Mesenchymal stem cell (in vitro differentiated cells and primary cell): Measurements from ENCODE around the gene NUDT1.

Experiments
- DNase-seq: peaks from one replicate; pipeline ENCODE4 v3.0.0-alpha.2; 2013
- H2AFZ ChIP-seq: one replicate; pipeline ENCODE4 v1.6.1; 2013; ENCODE audit warnings: low read depth, mild to moderate bottlenecking, control low read depth, inconsistent platforms, low read length, moderate library complexity
- H2AK5ac ChIP-seq: 2 replicates; pipeline ENCODE4 v1.6.1; 2013; ENCODE audit warnings: low read length, moderate library complexity, mild to moderate bottlenecking, inconsistent platforms; ENCODE audit not compliant: severe bottlenecking
- H2BK120ac ChIP-seq: one replicate; pipeline ENCODE4 v1.6.1; 2013; ENCODE audit warnings: low read depth, mild to moderate bottlenecking, inconsistent platforms, low read length, moderate library complexity
- H2BK12ac ChIP-seq, 2 experiments: one replicate each; pipeline ENCODE4 v1.6.1; 2013; ENCODE audit warnings: inconsistent platforms in 2 of 2, low read length in 2 of 2, mild to moderate bottlenecking in 2 of 2, moderate library complexity in 2 of 2, control low read depth in 1 of 2
- H2BK15ac ChIP-seq: one replicate; pipeline ENCODE4 v1.6.1; 2013; ENCODE audit warnings: mild to moderate bottlenecking, low read depth, inconsistent platforms; ENCODE audit not compliant: poor library complexity, severe bottlenecking
- H2BK5ac ChIP-seq: 2 replicates; pipeline ENCODE4 v1.6.1; 2013; ENCODE audit warnings: low read depth, mild to moderate bottlenecking, low read length, control low read depth, inconsistent platforms; ENCODE audit not compliant: poor library complexity, severe bottlenecking
- H3K14ac ChIP-seq, 2 experiments: one replicate each; pipeline ENCODE4 v1.6.1; 2013; ENCODE audit warnings: inconsistent platforms in 2 of 2, low read length in 2 of 2, control low read depth in 1 of 2, mild to moderate bottlenecking in 1 of 2, moderate library complexity in 1 of 2
- H3K18ac ChIP-seq, 2 experiments: one replicate each; pipeline ENCODE4 v1.6.1; 2013; ENCODE audit warnings: inconsistent platforms in 2 of 2, low read length in 2 of 2, control low read depth in 1 of 2, low read depth in 1 of 2, mild to moderate bottlenecking in 1 of 2
- H3K23ac ChIP-seq, 2 experiments: one replicate each; pipeline ENCODE4 v1.6.1; 2013; ENCODE audit warnings: inconsistent platforms in 2 of 2, low read length in 2 of 2, mild to moderate bottlenecking in 2 of 2, moderate library complexity in 2 of 2, control low read depth in 1 of 2
- H3K27ac ChIP-seq: 2 replicates; pipeline ENCODE4 v1.5.1; 2013; ENCODE audit warnings: mild to moderate bottlenecking, moderate library complexity, low read length, control low read depth, inconsistent platforms; ENCODE audit not compliant: poor library complexity, severe bottlenecking
- H3K27me3 ChIP-seq, 2 experiments: 2 replicates each; pipeline versions ENCODE4 v1.6.1 to v1.7.0; 2013; ENCODE audit warnings: low read length in 2 of 2, mild to moderate bottlenecking in 2 of 2, moderate library complexity in 2 of 2, control low read depth in 1 of 2, inconsistent platforms in 1 of 2; ENCODE audit not compliant: control insufficient read depth in 1 of 2, insufficient read depth in 1 of 2
- H3K36me3 ChIP-seq, 2 experiments: 2 replicates each; pipeline versions ENCODE4 v1.6.1 to v1.7.0; 2013; ENCODE audit warnings: low read length in 2 of 2, control low read depth in 1 of 2, inconsistent platforms in 1 of 2, low read depth in 1 of 2, mild to moderate bottlenecking in 1 of 2; ENCODE audit not compliant: insufficient read depth in 2 of 2, control insufficient read depth in 1 of 2
- H3K4ac ChIP-seq, 2 experiments: one replicate each; pipeline ENCODE4 v1.6.1; 2013; ENCODE audit warnings: inconsistent platforms in 2 of 2, low read length in 2 of 2, mild to moderate bottlenecking in 2 of 2, moderate library complexity in 2 of 2, control low read depth in 1 of 2, low read depth in 1 of 2
- H3K4me1 ChIP-seq: 2 replicates; pipeline ENCODE4 v1.6.1; 2013; ENCODE audit warnings: low read depth, low read length, control low read depth; ENCODE audit not compliant: control insufficient read depth, insufficient read depth
- H3K4me2 ChIP-seq: 2 replicates; pipeline ENCODE4 v1.6.1; 2013; ENCODE audit warnings: low read length, mild to moderate bottlenecking, inconsistent platforms; ENCODE audit not compliant: poor library complexity, severe bottlenecking
- H3K4me3 ChIP-seq, 2 experiments: 2 replicates each; pipeline versions ENCODE4 v1.5.1 to v1.7.0; 2013; ENCODE audit warnings: low read length in 2 of 2, mild to moderate bottlenecking in 2 of 2, control low read depth in 1 of 2, low read depth in 1 of 2; ENCODE audit not compliant: insufficient read depth in 1 of 2
- H3K79me1 ChIP-seq: replicated peaks from 2 replicates; pipeline ENCODE4 v1.6.1; 2013; ENCODE audit warnings: mild to moderate bottlenecking, control low read depth, low read length, inconsistent platforms; ENCODE audit not compliant: poor library complexity, severe bottlenecking
- H3K9ac ChIP-seq: 2 replicates; pipeline ENCODE4 v1.7.0; 2013; ENCODE audit warnings: mild to moderate bottlenecking, low read length, moderate library complexity
- H3K9me3 ChIP-seq: 2 replicates; pipeline ENCODE4 v1.7.0; 2013; ENCODE audit warnings: mild to moderate bottlenecking, low read length; ENCODE audit not compliant: control insufficient read depth
- H4K8ac ChIP-seq: one replicate; pipeline ENCODE4 v1.6.1; 2013; ENCODE audit warnings: inconsistent platforms, mild to moderate bottlenecking, low read length, moderate library complexity
- H4K91ac ChIP-seq: one replicate; pipeline ENCODE4 v1.6.1; 2013; ENCODE audit warnings: mild to moderate bottlenecking, low read length, inconsistent platforms
- WGBS: methylation state at CpG from one replicate; pipeline ENCODE4 v1.1.7; 2013; ENCODE audit warnings: mixed read lengths; 5-methylcytosine and 5-hydroxymethylcytosine counted together

The NUDT1 gene

GRCh38 chr7:2214636-2215035 lies 27.4 kb upstream of the NUDT1 start:
- Histone ChIP-seq H4K91ac (no peak overlapping the region), H2BK5ac (no peak overlapping the region), H3K14ac (no peak overlapping the region)

GRCh38 chr7:2215851-2216250 lies 26.2 kb upstream of the NUDT1 start:
- H3K18ac ChIP-seq = no peak overlapping the region
- H3K36me3 ChIP-seq = peaks cover 62 to 83% of the 10 kb centered on the region in 2 experiments
- no peak overlapping the region for H3K27ac ChIP-seq
- no peak overlapping the region for H3K9ac ChIP-seq
- H2BK5ac ChIP-seq = no peak overlapping the region
- no peak overlapping the region for H2BK15ac ChIP-seq
- H4K8ac ChIP-seq = no peak overlapping the region
- H4K91ac ChIP-seq = no peak overlapping the region
- H3K4me1 ChIP-seq = peaks cover 11% of the 10 kb centered on the region
- H3K4ac ChIP-seq = no peak overlapping the region
- H2BK120ac ChIP-seq = no peak overlapping the region
- no peak overlapping the region for H2AK5ac ChIP-seq
- no peak overlapping the region for H3K23ac ChIP-seq
- no peak overlapping the region for H2BK12ac ChIP-seq
- peaks cover 23% of the 10 kb centered on the region for H3K79me1 ChIP-seq
- no peaks in the 10 kb centered on the region for H3K27me3 ChIP-seq
- no peak overlapping the region for H3K14ac ChIP-seq
- H2AFZ ChIP-seq = no peak overlapping the region
- no peaks in the 10 kb centered on the region for H3K9me3 ChIP-seq
- no peak for DNase-seq
- H3K4me3 ChIP-seq = no peak overlapping the region
- WGBS = 97% methylated on average over 17 of the region's 17 CpGs
- H3K4me2 ChIP-seq = no peak overlapping the region

More at GRCh38 chr7:2214636-2215035, 27.4 kb upstream of the NUDT1 start:
- Histone ChIP-seq H3K79me1 (peaks cover 22% of the 10 kb centered on the region), H3K4me3 (no peak overlapping the region), H2AFZ (no peak overlapping the region), H2BK120ac (no peak overlapping the region), H3K4me1 (peaks cover 9% of the 10 kb centered on the region), H3K27ac (no peak overlapping the region), H3K23ac (no peak overlapping the region), H2BK15ac (no peak overlapping the region), H2BK12ac (no peak overlapping the region), H3K36me3 (peaks cover 59 to 83% of the 10 kb centered on the region in 2 experiments), H3K9ac (no peak overlapping the region), H3K4ac (no peak overlapping the region), H3K4me2 (no peak overlapping the region), H3K27me3 (no peaks in the 10 kb centered on the region), H2AK5ac (no peak overlapping the region), H4K8ac (no peak overlapping the region), H3K18ac (no peak overlapping the region), H3K9me3 (no peaks in the 10 kb centered on the region)
- no peak for DNase-seq
- WGBS = 96% methylated on average over 9 of the region's 9 CpGs

GRCh38 chr7:2217206-2217605 lies 24.8 kb upstream of the NUDT1 start:
- peaks cover 11% of the 10 kb centered on the region for H3K4me1 ChIP-seq
- no peaks in the 10 kb centered on the region for H3K27me3 ChIP-seq
- no peak overlapping the region for H2AFZ ChIP-seq
- no peak for DNase-seq
- H3K79me1 ChIP-seq = peaks cover 25% of the 10 kb centered on the region
- WGBS = 92% methylated on average over 10 of the region's 10 CpGs
- no peak overlapping the region for H3K4me3 ChIP-seq
- no peak overlapping the region for H4K91ac ChIP-seq
- no peak overlapping the region for H3K14ac ChIP-seq
- H2BK12ac ChIP-seq = no peak overlapping the region
- no peak overlapping the region for H3K23ac ChIP-seq
- no peak overlapping the region for H3K4me2 ChIP-seq
- H3K36me3 ChIP-seq = peaks cover 69 to 83% of the 10 kb centered on the region in 2 experiments
- H2AK5ac ChIP-seq = no peak overlapping the region
- H4K8ac ChIP-seq = no peak overlapping the region
- H3K9ac ChIP-seq = no peak overlapping the region
- no peaks in the 10 kb centered on the region for H3K9me3 ChIP-seq
- no peak overlapping the region for H3K4ac ChIP-seq
- H2BK120ac ChIP-seq = no peak overlapping the region
- no peak overlapping the region for H2BK5ac ChIP-seq
- no peak overlapping the region for H3K27ac ChIP-seq
- no peak overlapping the region for H3K18ac ChIP-seq
- no peak overlapping the region for H2BK15ac ChIP-seq

- peaks cover 67 to 86% of the 10 kb centered on the region in 2 experiments for H3K36me3 ChIP-seq
- no peaks in the 10 kb centered on the region for H3K9me3 ChIP-seq
- no peak overlapping the region for H2BK120ac ChIP-seq
- H2BK12ac ChIP-seq = no peak overlapping the region
- no peak overlapping the region for H3K4me3 ChIP-seq
- H3K18ac ChIP-seq = no peak overlapping the region
- H2AK5ac ChIP-seq = no peak overlapping the region
- no peak overlapping the region for H2AFZ ChIP-seq
- no peak for DNase-seq
- H2BK15ac ChIP-seq = no peak overlapping the region
- no peak overlapping the region for H3K9ac ChIP-seq
- 92% methylated on average over 19 of the region's 19 CpGs for WGBS
- H3K4ac ChIP-seq = no peak overlapping the region
- no peaks in the 10 kb centered on the region for H3K27me3 ChIP-seq
- H3K14ac ChIP-seq = no peak overlapping the region
- H3K4me1 ChIP-seq = peaks cover 11% of the 10 kb centered on the region
- H4K91ac ChIP-seq = no peak overlapping the region
- H3K27ac ChIP-seq = no peak overlapping the region
- no peak overlapping the region for H3K23ac ChIP-seq
- H2BK5ac ChIP-seq = no peak overlapping the region
- no peak overlapping the region for H3K4me2 ChIP-seq
- H4K8ac ChIP-seq = no peak overlapping the region
- peaks cover 31% of the 10 kb centered on the region for H3K79me1 ChIP-seq
Measured at GRCh38 chr7:2217716-2218443, 24.1 kb upstream of the NUDT1 start.
